AG04449 (cell line): ENCODE results near the gene ZBTB46.
A peak's percentile ranks its signal among the peaks of the same experiment; 100 is the strongest.

Experiments
- CTCF ChIA-PET: fragments of 350-600 bp; formaldehyde crosslinking; extraction: SDS; loops from one replicate; lab custom pipeline; 2021; ENCODE audit warnings: antibody characterized with exemption; lab: Yijun Ruan, JAX
- POLR2A ChIA-PET: fragments of 400-600, 350-600 bp; formaldehyde crosslinking; extraction: SDS; loops from one replicate; lab custom pipeline; 2020; ENCODE audit warnings: antibody characterized with exemption, inconsistent platforms; lab: Yijun Ruan, JAX
- DNase-seq: peaks from one replicate; pipeline ENCODE4 v3.0.0-alpha.2; 2010; ENCODE audit warnings: low read depth, low spot score
- H3K4me3 ChIP-seq: 2 replicates; pipeline ENCODE4 v1.5.1; 2011; ENCODE audit warnings: low read depth, mild to moderate bottlenecking, control low read depth, low read length
- CTCF ChIP-seq: IDR thresholded peaks from one replicate; pipeline ENCODE4 v1.5.1; 2011; ENCODE audit warnings: mild to moderate bottlenecking, moderate library complexity, low read length, control low read depth, inconsistent platforms; ENCODE audit not compliant: insufficient read depth; ENCODE audit errors: missing control alignments

Gene ZBTB46

GRCh38 chr20:63701051-63701328 lies 130.1 kb downstream of the ZBTB46 start:
- no peak for DNase-seq
- POLR2A ChIA-PET: no interaction called here
- CTCF ChIA-PET: no interaction called here
- H3K4me3 ChIP-seq: no peak overlapping the region
- TF ChIP-seq CTCF: no peak

GRCh38 chr20:63700199-63701050 lies 130.6 kb downstream of the ZBTB46 start:
- ChIA-PET CTCF (no interaction called here), POLR2A (interaction anchor here (1.3 kb wide), 1 partner anchor 18 kb away, joined by 4 read pairs; no protein-coding TSS in a partner anchor)
- no peak for TF ChIP-seq CTCF
- DNase-seq: no peak
- H3K4me3 ChIP-seq: no peak overlapping the region

GRCh38 chr20:63699466-63700198 lies 131.4 kb downstream of the ZBTB46 start:
- no peak for TF ChIP-seq CTCF
- H3K4me3 ChIP-seq: no peak overlapping the region
- ChIA-PET POLR2A (interaction anchor here (0.9 to 1.7 kb wide), 5 partner anchors 8 to 41 kb away, joined by 3 to 10 read pairs (median 4); partner anchors contain the start of genes ARFRP1 and ZGPAT), CTCF (interaction anchor here (1.6 to 2.2 kb wide), 2 partner anchors 7 to 76 kb away, joined by 6 read pairs; no protein-coding TSS in a partner anchor)
- no peak for DNase-seq

- H3K4me3 ChIP-seq: no peak overlapping the region; the same call in 1 of the 2 replicates
- TF ChIP-seq CTCF: no peak
- ChIA-PET POLR2A (interaction anchor here (0.9 to 1.7 kb wide), 6 partner anchors 9 to 42 kb away, joined by 3 to 10 read pairs (median 4); partner anchors contain the start of genes ARFRP1 and ZGPAT), CTCF (interaction anchor here (0.7 to 2.2 kb wide), 5 partner anchors 8 to 197 kb away, joined by 3 to 6 read pairs (median 3); partner anchors contain the start of genes ARFRP1 and ZGPAT)
- peak; percentile 67 for DNase-seq
Measured at GRCh38 chr20:63698739-63699465, 132.2 kb downstream of the ZBTB46 start.

- CTCF ChIA-PET: interaction anchor here (0.8 to 2.2 kb wide), 4 partner anchors 9 to 198 kb away, joined by 3 to 6 read pairs (median 4); no protein-coding TSS in a partner anchor
- H3K4me3 ChIP-seq: no peak overlapping the region
- TF ChIP-seq CTCF: no peak
- POLR2A ChIA-PET: interaction anchor here (1.0 to 1.7 kb wide), 3 partner anchors 9 to 16 kb away, joined by 3 to 10 read pairs (median 3); partner anchors contain the start of genes ARFRP1 and ZGPAT
- DNase-seq: no peak
Measured at GRCh38 chr20:63697868-63698545, 133.1 kb downstream of the ZBTB46 start.
